SH-SY5Y (cell line): ENCODE data around the gene MANBA.

Experiments used
- GATA2 ChIP-seq: IDR thresholded peaks from 2 replicates; pipeline ENCODE4 v1.6.1; 2011; ENCODE audit warnings: mild to moderate bottlenecking, low read depth, low read length
- GATA3 ChIP-seq: IDR thresholded peaks from 2 replicates; pipeline ENCODE4 v1.6.1; 2011; ENCODE audit warnings: low read depth, mild to moderate bottlenecking, low read length, moderate library complexity

MANBA gene

GRCh38 chr4:102781570-102781969 lies 20.8 kb upstream of the MANBA start:
- TF ChIP-seq GATA3 (no peak), GATA2 (no peak)

- TF ChIP-seq GATA3, result no peak
- TF ChIP-seq GATA2, result no peak
Observed at GRCh38 chr4:102780476-102781144, 19.8 kb upstream of the MANBA start.

GRCh38 chr4:102779204-102779603 lies 18.4 kb upstream of the MANBA start:
- TF ChIP-seq GATA2 (no peak), GATA3 (no peak)

- no peak for TF ChIP-seq GATA2
- TF ChIP-seq GATA3, result no peak
Observed at GRCh38 chr4:102778720-102779119, 18.0 kb upstream of the MANBA start.

GRCh38 chr4:102775805-102776204 lies 15.0 kb upstream of the MANBA start:
- no peak for TF ChIP-seq GATA3
- no peak for TF ChIP-seq GATA2

- TF ChIP-seq GATA3 (no peak), GATA2 (no peak)
Observed at GRCh38 chr4:102774254-102774653, 13.5 kb upstream of the MANBA start.

- TF ChIP-seq GATA3 (no peak), GATA2 (no peak)
Observed at GRCh38 chr4:102772738-102773340, 12.1 kb upstream of the MANBA start.

- no peak for TF ChIP-seq GATA2
- no peak for TF ChIP-seq GATA3
Observed at GRCh38 chr4:102764901-102765300, 4.1 kb upstream of the MANBA start.

- TF ChIP-seq GATA2, result no peak
- TF ChIP-seq GATA3, result no peak
Observed at GRCh38 chr4:102761906-102762305, 1.1 kb upstream of the MANBA start.

GRCh38 chr4:102761296-102761701 lies 531 bp upstream of the MANBA start:
- TF ChIP-seq GATA3, result no peak
- no peak for TF ChIP-seq GATA2

- TF ChIP-seq GATA2 (no peak), GATA3 (no peak)
Observed at GRCh38 chr4:102759831-102760644, 730 bp downstream of the MANBA start.

GRCh38 chr4:102758241-102759160 lies 2.3 kb downstream of the MANBA start:
- TF ChIP-seq GATA3 (no peak), GATA2 (no peak)

- TF ChIP-seq GATA3 (no peak), GATA2 (no peak)
Observed at GRCh38 chr4:102757681-102758080, 3.1 kb downstream of the MANBA start.

GRCh38 chr4:102754044-102754443 lies 6.7 kb downstream of the MANBA start:
- TF ChIP-seq GATA3, result no peak
- no peak for TF ChIP-seq GATA2
